Heart left ventricle (tissue), 13 donors: ENCODE data around the gene USP12.

Source experiments
- CTCF ChIP-seq, 12 donors: fragments of 200-600 bp; sonication (generic) in 4 of 12; IDR thresholded peaks; one replicate each; pipeline versions ENCODE4 v1.5.0 to v1.8.0; 2018 to 2022; ENCODE audit warnings: antibody characterized with exemption in 12 of 12, mild to moderate bottlenecking in 5 of 12
- POLR2A ChIP-seq, 2 donors: fragments of 450-650 bp; IDR thresholded peaks; one replicate each; pipeline ENCODE4 v1.6.1; 2017; ENCODE audit warnings: antibody characterized with exemption in 2 of 2, mild to moderate bottlenecking in 2 of 2, moderate library complexity in 2 of 2
- donor health status: ischemic (EF 13 %, LVEDD 7.1; RV severe dilation, severe dysfunction).
- donor health status: DM: no; HTN: yes; CAD: no.
- donor health status: DM: no; HTN: no; CAD: no.
- donor health status: ischemic (EF 25% LVEDD 6.9; RV normal size, moderate dysfunction).
- donor health status: ischemic (EF 25% LVEDD 5.7; RV mildly dilated, moderate dysfunction).
- donor health status: ischemic (EF 35%, LVEDD 5.7; RV mildly dilated, moderate dysfunction).
- donor health status: nonischemic (EF 11% LVEDD 7.7; RV severe dilation, severe dysfunction).
- donor health status: DM: yes; HTN: yes; CAD: no.
- donor health status: PGD.
- donor health status: ischemic (EF 29% LVEDD 5.4; RV normal size, mild dysfunction).
- donor health status: nonischemic (EF 23%, LVEDD 6.1; RV moderate dilation, normal function).

- TF ChIP-seq CTCF (IDR thresholded peaks at IDR 0.05) (peak in 7 of 12 donors; percentile 14 to 49 (median 31)), POLR2A (IDR thresholded peaks at IDR 0.05) (no peak)
Measured at GRCh38 chr13:27203854-27204253, 32.2 kb upstream of the USP12 start.
